Gastroesophageal sphincter (tissue), 4 donors: ENCODE results near the gene SLC66A2. TPM values are rescaled to one million over a fixed set of nuclear protein-coding genes. Genes with fewer than 3 reads are reported as not detected.

ENCODE experiments used
- ATAC-seq: fragments of 150-250 bp; one replicate; pipeline ENCODE4 v1.9.1; 2016; ENCODE audit warnings: mild to moderate bottlenecking, moderate library complexity
- H3K27ac ChIP-seq, 4 donors: fragments of 200-600 bp; sonication (generic) in 3 of 4; 1 replicate in 3 of 4; 2 replicates in 1 of 4; pipeline ENCODE4 v1.5.1; 2016 to 2019
- H3K27me3 ChIP-seq: fragments of 200-600 bp; sonication (generic); one replicate; pipeline ENCODE4 v1.5.1; 2019
- H3K36me3 ChIP-seq, 2 donors: fragments of 200-600 bp; sonication (generic); one replicate each; pipeline ENCODE4 v1.5.1; 2019; ENCODE audit warnings: control low read depth in 1 of 2
- H3K4me1 ChIP-seq, 3 donors: fragments of 200-600 bp; sonication (generic); 1 replicate in 2 of 3; 2 replicates in 1 of 3; pipeline ENCODE4 v1.5.1; 2016 to 2019; ENCODE audit warnings: control low read depth in 2 of 3
- H3K4me3 ChIP-seq, 2 donors: fragments of 200-600 bp; sonication (generic); one replicate each; pipeline ENCODE4 v1.5.1; 2019; ENCODE audit warnings: mild to moderate bottlenecking in 1 of 2, moderate library complexity in 1 of 2
- H3K9me3 ChIP-seq, 3 donors: fragments of 200-600 bp; sonication (generic); one replicate each; pipeline ENCODE4 v1.5.1; 2017 to 2019; ENCODE audit warnings: control low read depth in 2 of 3
- CTCF ChIP-seq, 4 experiments: fragments of 200-600 bp in 2 of 4; fragments of 450-650 bp in 2 of 4; sonication (generic) in 1 of 4; IDR thresholded peaks; one replicate each; pipeline ENCODE4 v1.5.1; 2017 to 2019; ENCODE audit warnings: antibody characterized with exemption in 4 of 4, mild to moderate bottlenecking in 2 of 4, moderate library complexity in 2 of 4
- EP300 ChIP-seq: sonication (generic); formaldehyde crosslinking; IDR thresholded peaks from one replicate; pipeline ENCODE4 v1.6.1; 2017; ENCODE audit warnings: antibody characterized with exemption, mild to moderate bottlenecking
- POLR2A ChIP-seq, 2 donors: fragments of 450-650 bp; IDR thresholded peaks; one replicate each; pipeline ENCODE4 v1.6.1; 2017; ENCODE audit warnings: antibody characterized with exemption in 2 of 2, mild to moderate bottlenecking in 2 of 2, moderate library complexity in 1 of 2
- POLR2AphosphoS5 ChIP-seq: sonication (generic); formaldehyde crosslinking; IDR thresholded peaks from one replicate; pipeline ENCODE4 v1.6.1; 2017; ENCODE audit warnings: antibody characterized with exemption
- WGBS, 2 donors: methylation state at CpG; one replicate each; pipeline ENCODE4 v1.1.5; 2018; ENCODE audit warnings: low coverage in 1 of 2; 5-methylcytosine and 5-hydroxymethylcytosine counted together
- total RNA-seq, 4 donors: library from RNA; depleted of rRNA; stranded (reverse); fragments of >200 nt; gene quantifications; one replicate each; pipeline ENCODE4 v1.1.0, GENCODE V29; 2016

Gene SLC66A2
- total RNA-seq, 4 donors from 2014 or later: 32.2 to 42.6 (median 35.6) TPM

- Histone ChIP-seq H3K27me3 (peaks cover 33% of the 10 kb centered on the region), H3K9me3 (peaks cover 0 to 22% (median 0%) of the 10 kb centered on the region in 3 donors), H3K4me1 (no peaks in the 10 kb centered on the region), H3K27ac (no peak overlapping the region), H3K36me3 (no peaks in the 10 kb centered on the region), H3K4me3 (no peak overlapping the region)
- ATAC-seq: no peak
- no peak for TF ChIP-seq POLR2AphosphoS5
- TF ChIP-seq POLR2A (IDR thresholded peaks at IDR 0.05): no peak
- no peak for TF ChIP-seq EP300
- WGBS, 2 donors: 100% methylated on average over 2 of the region's 74 CpGs; no CpG with 5 or more reads in 1 of the 2 donors
Measured at GRCh38 chr18:79864006-79864725, 87.3 kb downstream of the SLC66A2 start.

DNA sequence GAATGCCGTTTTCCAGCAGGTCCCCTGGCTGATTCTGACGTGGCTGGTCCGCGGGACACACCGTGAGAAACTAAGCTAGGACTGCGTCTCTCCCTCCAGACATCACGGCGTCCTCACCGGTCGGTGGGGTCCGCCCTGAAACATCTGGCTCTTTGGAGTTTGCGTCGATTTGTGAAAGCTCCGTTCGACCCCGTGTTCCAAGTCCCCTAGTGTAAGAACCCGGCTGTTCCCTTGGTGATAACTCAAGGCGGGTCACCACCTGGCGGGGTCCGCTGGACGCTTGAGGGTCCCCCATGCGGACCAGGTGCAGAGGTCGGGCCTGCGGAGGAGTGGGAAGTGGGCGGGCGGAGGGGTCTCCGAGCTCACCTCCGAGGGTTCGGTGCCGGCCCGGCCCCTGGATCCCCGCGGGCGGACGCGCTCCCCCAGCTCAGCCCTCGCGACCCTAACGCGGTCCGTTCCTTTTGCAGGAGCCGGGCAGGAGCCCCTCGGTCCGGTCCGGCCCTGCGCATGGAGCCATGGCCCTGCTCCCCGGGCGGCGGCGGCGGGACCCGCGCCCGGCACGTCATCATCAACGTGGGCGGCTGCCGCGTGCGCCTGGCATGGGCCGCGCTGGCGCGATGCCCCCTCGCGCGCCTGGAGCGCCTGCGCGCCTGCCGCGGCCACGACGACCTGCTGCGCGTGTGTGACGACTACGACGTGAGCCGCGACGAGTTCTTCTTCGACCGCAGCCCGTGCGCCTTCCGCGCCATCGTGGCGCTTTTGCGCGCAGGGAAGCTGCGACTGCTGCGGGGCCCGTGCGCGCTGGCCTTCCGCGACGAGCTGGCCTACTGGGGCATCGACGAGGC is 88.1 kb downstream of the SLC66A2 start:
- TF ChIP-seq EP300 (no peak), POLR2AphosphoS5 (no peak), CTCF (IDR thresholded peaks at IDR 0.05) (no peak), POLR2A (IDR thresholded peaks at IDR 0.05) (no peak)
- Histone ChIP-seq H3K27ac (no peak overlapping the region), H3K4me1 (no peaks in the 10 kb centered on the region), H3K4me3 (no peak overlapping the region), H3K9me3 (peaks cover 0 to 22% (median 0%) of the 10 kb centered on the region in 3 donors), H3K27me3 (peaks cover 36% of the 10 kb centered on the region), H3K36me3 (no peaks in the 10 kb centered on the region)
- 85% methylated on average over 5 of the region's 102 CpGs; no CpG with 5 or more reads in 1 of the 2 donors for WGBS, 2 donors
- no peak for ATAC-seq

DNA sequence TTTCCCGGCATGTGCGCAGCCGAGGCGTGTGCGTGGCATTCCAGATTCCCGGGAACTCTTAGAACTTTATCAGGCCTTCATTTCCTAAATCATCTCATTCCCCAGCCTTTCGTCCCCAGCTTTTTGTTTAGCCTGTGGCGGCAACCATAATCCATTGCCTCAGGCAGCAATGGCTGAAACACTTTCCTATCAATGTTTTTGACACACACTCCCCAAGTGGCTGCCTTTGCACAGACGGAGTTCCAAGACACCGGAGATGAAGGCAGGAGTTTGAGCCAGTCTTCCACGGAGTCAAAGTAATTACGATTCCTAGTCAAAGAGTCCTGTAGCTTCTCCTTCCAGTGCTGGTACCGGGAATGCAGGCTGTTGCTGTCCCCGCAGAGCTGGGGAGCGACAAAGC is 88.9 kb downstream of the SLC66A2 start:
- WGBS, 2 donors: 85 to 89% methylated on average over 3 to 10 of the region's 15 CpGs
- H3K9me3 ChIP-seq: peaks cover 0 to 22% (median 0%) of the 10 kb centered on the region in 3 donors

GRCh38 chr18:79861687-79862086 is 89.8 kb downstream of the SLC66A2 start:
- ATAC-seq: no peak
- Histone ChIP-seq H3K9me3 (peaks cover 0 to 22% (median 0%) of the 10 kb centered on the region in 3 donors), H3K27ac (no peak overlapping the region), H3K27me3 (peaks cover 44% of the 10 kb centered on the region), H3K4me3 (no peak overlapping the region), H3K36me3 (no peaks in the 10 kb centered on the region), H3K4me1 (peaks cover 0 to 8% (median 0%) of the 10 kb centered on the region in 3 donors)
- WGBS, 2 donors: 68 to 83% methylated on average over 2 of the region's 2 CpGs
- TF ChIP-seq EP300 (no peak), CTCF (IDR thresholded peaks at IDR 0.05) (no peak), POLR2AphosphoS5 (no peak), POLR2A (IDR thresholded peaks at IDR 0.05) (no peak)

More for the DNA sequence above, 88.9 kb downstream of the SLC66A2 start:
- no peak overlapping the region for H3K4me3 ChIP-seq
- no peak for TF ChIP-seq EP300
- TF ChIP-seq POLR2A (IDR thresholded peaks at IDR 0.05): no peak
- TF ChIP-seq POLR2AphosphoS5: no peak
- no peak for TF ChIP-seq CTCF (IDR thresholded peaks at IDR 0.05)
- H3K27me3 ChIP-seq: peaks cover 42% of the 10 kb centered on the region
- H3K36me3 ChIP-seq: no peaks in the 10 kb centered on the region
- no peak for ATAC-seq
- peaks cover 0 to 1% (median 0%) of the 10 kb centered on the region in 3 donors for H3K4me1 ChIP-seq
- H3K27ac ChIP-seq: no peak overlapping the region

DNA sequence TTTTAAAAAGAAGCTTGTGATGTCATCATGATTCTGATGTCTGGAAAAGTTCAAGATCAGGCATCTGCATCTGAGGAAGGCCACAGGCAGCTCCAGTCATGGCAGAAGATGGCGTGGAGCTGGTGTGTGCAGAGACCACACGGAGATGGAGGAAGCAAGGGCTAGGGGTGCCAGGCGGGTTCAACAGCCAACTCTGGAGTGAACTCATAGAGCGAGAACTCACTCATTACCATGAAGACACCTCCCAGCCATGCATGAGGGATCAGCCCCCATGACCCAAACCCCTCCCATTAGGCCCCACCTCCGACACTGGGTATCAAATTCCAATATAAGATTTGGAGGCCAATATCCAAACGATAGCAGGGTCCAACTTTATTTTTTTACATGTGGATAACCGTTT is 92.1 kb downstream of the SLC66A2 start:
- Histone ChIP-seq H3K4me3 (no peak overlapping the region), H3K27ac (no peak overlapping the region), H3K9me3 (peaks cover 0 to 22% (median 0%) of the 10 kb centered on the region in 3 donors), H3K36me3 (no peaks in the 10 kb centered on the region), H3K4me1 (peaks cover 0 to 12% (median 0%) of the 10 kb centered on the region in 3 donors), H3K27me3 (peaks cover 58% of the 10 kb centered on the region)
- TF ChIP-seq CTCF (IDR thresholded peaks at IDR 0.05): no peak
- TF ChIP-seq POLR2AphosphoS5: no peak
- no peak for TF ChIP-seq POLR2A (IDR thresholded peaks at IDR 0.05)
- TF ChIP-seq EP300: no peak
- ATAC-seq: no peak
- 66 to 84% methylated on average over 6 to 7 of the region's 7 CpGs for WGBS, 2 donors
